Suprapubic skin (tissue), 4 donors: ENCODE data around the gene PDE9A. TPM values are rescaled to one million over a fixed set of nuclear protein-coding genes. Genes with fewer than 3 reads are reported as not detected.
"Not testable (repeated sequence)": the region's sequence is repeated elsewhere in the genome, so short reads cannot be mapped to it uniquely, and the experiment has no call there.

Experiments used
- DNase-seq, 2 donors: peaks; one replicate each; pipeline ENCODE4 v3.0.0-alpha.2; 2019; ENCODE audit warnings: low spot score in 2 of 2
- H3K27ac ChIP-seq: fragments of 200-600 bp; sonication (generic); one replicate; pipeline ENCODE4 v1.5.1; 2019
- H3K27me3 ChIP-seq: fragments of 200-600 bp; sonication (generic); one replicate; pipeline ENCODE4 v1.5.1; 2019
- H3K36me3 ChIP-seq: fragments of 200-600 bp; sonication (generic); one replicate; pipeline ENCODE4 v1.5.1; 2019
- H3K4me1 ChIP-seq: fragments of 200-600 bp; sonication (generic); one replicate; pipeline ENCODE4 v1.5.1; 2019
- H3K4me3 ChIP-seq: fragments of 200-600 bp; sonication (generic); one replicate; pipeline ENCODE4 v1.5.1; 2019; ENCODE audit warnings: mild to moderate bottlenecking
- H3K9me3 ChIP-seq: fragments of 200-600 bp; sonication (generic); one replicate; pipeline ENCODE4 v1.5.1; 2019
- CTCF ChIP-seq, 2 donors: fragments of 200-600 bp in 1 of 2; fragments of 450-650 bp in 1 of 2; sonication (generic) in 1 of 2; IDR thresholded peaks; one replicate each; pipeline ENCODE4 v1.5.1; 2016 to 2019; ENCODE audit warnings: antibody characterized with exemption in 2 of 2, mild to moderate bottlenecking in 1 of 2, moderate library complexity in 1 of 2
- EP300 ChIP-seq: sonication (generic); formaldehyde crosslinking; IDR thresholded peaks from one replicate; pipeline ENCODE4 v1.6.1; 2017; ENCODE audit warnings: antibody characterized with exemption
- POLR2A ChIP-seq, 2 donors: fragments of 450-650 bp; IDR thresholded peaks; one replicate each; pipeline ENCODE4 v1.6.1; 2017; ENCODE audit warnings: antibody characterized with exemption in 2 of 2, mild to moderate bottlenecking in 2 of 2, moderate library complexity in 2 of 2
- POLR2AphosphoS5 ChIP-seq, 3 donors: sonication (generic); formaldehyde crosslinking; IDR thresholded peaks; one replicate each; pipeline ENCODE4 v1.6.1; 2017; ENCODE audit warnings: antibody characterized with exemption in 3 of 3
- WGBS: methylation state at CpG from one replicate; pipeline ENCODE4 v1.1.5; 2018; 5-methylcytosine and 5-hydroxymethylcytosine counted together
- total RNA-seq, 4 donors: library from RNA; depleted of rRNA; stranded (reverse); fragments of >200 nt; gene quantifications; one replicate each; pipeline ENCODE4 v1.1.0, GENCODE V29; 2016

PDE9A gene
- total RNA-seq, 4 donors from 2014 or later = 4.5 to 12.0 (median 7.1) TPM

- Histone ChIP-seq H3K27ac (no peak overlapping the region), H3K4me1 (peaks cover 16% of the 10 kb centered on the region), H3K27me3 (peaks cover 6% of the 10 kb centered on the region), H3K4me3 (no peak overlapping the region), H3K36me3 (no peaks in the 10 kb centered on the region), H3K9me3 (no peaks in the 10 kb centered on the region)
- TF ChIP-seq POLR2AphosphoS5 (IDR thresholded peaks at IDR 0.05) (no peak), EP300 (no peak), CTCF (IDR thresholded peaks at IDR 0.05) (no peak), POLR2A (IDR thresholded peaks at IDR 0.05) (no peak)
- 89% methylated on average over 3 of the region's 3 CpGs for WGBS
- no peak for DNase-seq
Measured at GRCh38 chr21:42611852-42612251, 41.6 kb upstream of the PDE9A start.

GRCh38 chr21:42612390-42612789 is 41.0 kb upstream of the PDE9A start:
- TF ChIP-seq EP300 = no peak
- TF ChIP-seq CTCF (IDR thresholded peaks at IDR 0.05) = no peak

GRCh38 chr21:42613756-42614155 is 39.7 kb upstream of the PDE9A start:
- H3K27ac ChIP-seq = no peak overlapping the region
- peak; percentile 30 to 65 for DNase-seq
- 86% methylated on average over 5 of the region's 5 CpGs for WGBS
- no peaks in the 10 kb centered on the region for H3K36me3 ChIP-seq
- H3K9me3 ChIP-seq = no peaks in the 10 kb centered on the region
- peaks cover 20% of the 10 kb centered on the region for H3K4me1 ChIP-seq
- H3K4me3 ChIP-seq = no peak overlapping the region
- TF ChIP-seq EP300 (no peak), CTCF (IDR thresholded peaks at IDR 0.05) (no peak)
- H3K27me3 ChIP-seq = peaks cover 25% of the 10 kb centered on the region

More at GRCh38 chr21:42612390-42612789, 41.0 kb upstream of the PDE9A start:
- no peaks in the 10 kb centered on the region for H3K36me3 ChIP-seq
- peaks cover 11% of the 10 kb centered on the region for H3K27me3 ChIP-seq
- WGBS = 88% methylated on average over 1 of the region's 1 CpG
- H3K9me3 ChIP-seq = no peaks in the 10 kb centered on the region
- H3K4me1 ChIP-seq = peaks cover 20% of the 10 kb centered on the region
- no peak overlapping the region for H3K4me3 ChIP-seq
- no peak for DNase-seq
- no peak overlapping the region for H3K27ac ChIP-seq

- 41% methylated on average over 9 of the region's 9 CpGs for WGBS
- Histone ChIP-seq H3K36me3 (no peaks in the 10 kb centered on the region), H3K27me3 (peaks cover 30% of the 10 kb centered on the region), H3K27ac (peak overlapping the region; percentile 71), H3K4me3 (peak overlapping the region; percentile 19), H3K4me1 (peaks cover 20% of the 10 kb centered on the region), H3K9me3 (no peaks in the 10 kb centered on the region)
- DNase-seq = peak; percentile 33 to 40
- TF ChIP-seq CTCF (IDR thresholded peaks at IDR 0.05) = no peak
- TF ChIP-seq POLR2A (IDR thresholded peaks at IDR 0.05) = no peak
- TF ChIP-seq EP300 = no peak
- no peak for TF ChIP-seq POLR2AphosphoS5 (IDR thresholded peaks at IDR 0.05)
Measured at GRCh38 chr21:42614396-42614795, 39.0 kb upstream of the PDE9A start.

- H3K27ac ChIP-seq = peak overlapping the region; percentile 71
- no peak for TF ChIP-seq CTCF (IDR thresholded peaks at IDR 0.05)
- TF ChIP-seq EP300 = no peak
- TF ChIP-seq POLR2A (IDR thresholded peaks at IDR 0.05) = no peak
- no peak for TF ChIP-seq POLR2AphosphoS5 (IDR thresholded peaks at IDR 0.05)
- H3K4me1 ChIP-seq = peaks cover 20% of the 10 kb centered on the region
- peak overlapping the region; percentile 19 for H3K4me3 ChIP-seq
- 7% methylated on average over 7 of the region's 14 CpGs for WGBS
- peak; percentile 64 to 77 for DNase-seq
- no peaks in the 10 kb centered on the region for H3K36me3 ChIP-seq
- H3K27me3 ChIP-seq = peaks cover 35% of the 10 kb centered on the region
- no peaks in the 10 kb centered on the region for H3K9me3 ChIP-seq
Measured at GRCh38 chr21:42614811-42615351, 38.5 kb upstream of the PDE9A start.

GRCh38 chr21:42615377-42615776 is 38.0 kb upstream of the PDE9A start:
- 80% methylated on average over 5 of the region's 5 CpGs for WGBS
- not testable (repeated sequence) for H3K27ac ChIP-seq, H3K9me3 ChIP-seq, DNase-seq, H3K36me3 ChIP-seq, H3K4me3 ChIP-seq
- Histone ChIP-seq H3K27me3 (peaks cover 40% of the 10 kb centered on the region), H3K4me1 (peaks cover 20% of the 10 kb centered on the region)
